GM18507 (cell line): ENCODE results near the gene AGBL2.
"Not testable (repeated sequence)": the region's sequence is repeated elsewhere in the genome, so short reads cannot be mapped to it uniquely, and the experiment has no call there.

Source experiments
- DNase-seq: peaks from one replicate; pipeline ENCODE4 v3.0.0; 2011; ENCODE audit warnings: low read depth; ENCODE audit not compliant: insufficient read length; ENCODE audit errors: extremely low spot score
- FAIRE-seq: peaks from 2 replicates; lab custom pipeline; 2011; peaks lifted over from hg19 to GRCh38; lab: Jason Lieb, UNC

Gene AGBL2

DNA sequence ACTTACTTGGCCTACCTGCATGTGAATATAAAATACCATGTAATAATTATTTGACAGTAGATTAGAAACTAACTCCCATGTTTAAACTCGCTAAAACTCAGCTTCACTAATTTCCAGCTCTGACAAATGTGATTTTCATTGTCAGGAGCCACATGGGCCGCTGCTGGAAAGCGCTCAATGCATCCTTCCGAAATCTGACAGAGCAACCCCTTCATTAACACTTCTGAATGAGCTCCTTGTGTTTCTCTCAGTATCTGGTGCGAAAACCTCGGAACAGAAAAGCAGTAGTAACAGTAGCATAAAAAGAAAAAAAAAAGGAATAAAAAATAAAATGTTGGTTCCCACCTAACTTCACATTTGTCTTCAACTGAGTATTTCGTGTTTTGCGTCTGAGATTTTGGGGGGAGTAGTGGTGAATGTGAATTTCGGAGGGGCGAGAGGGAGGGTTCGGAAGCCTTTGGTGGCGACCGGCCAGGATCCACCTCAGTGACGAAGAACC, 73.5 kb downstream of the AGBL2 start:
- FAIRE-seq: no peak
- DNase-seq: no peak

DNA sequence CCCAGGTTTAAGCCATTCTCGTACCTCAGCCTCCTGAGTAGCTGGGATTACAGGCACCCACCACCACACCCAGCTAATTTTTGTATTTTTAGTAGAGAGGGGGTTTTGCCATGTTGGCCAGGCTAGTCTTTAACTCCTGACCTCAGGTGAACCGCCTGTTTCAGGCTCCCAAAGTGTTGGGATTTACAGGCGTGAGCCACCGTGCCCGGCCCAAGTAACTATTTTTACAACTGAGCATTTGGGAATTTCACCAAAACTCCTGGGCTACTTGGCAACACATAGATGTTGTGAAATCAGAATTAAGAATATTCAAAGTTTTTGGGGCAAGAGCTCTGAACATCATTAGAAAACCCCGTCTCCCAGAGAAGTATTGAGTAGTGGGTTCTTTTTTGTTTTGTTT, 74.7 kb downstream of the AGBL2 start:
- FAIRE-seq, DNase-seq: not testable (repeated sequence)

DNA sequence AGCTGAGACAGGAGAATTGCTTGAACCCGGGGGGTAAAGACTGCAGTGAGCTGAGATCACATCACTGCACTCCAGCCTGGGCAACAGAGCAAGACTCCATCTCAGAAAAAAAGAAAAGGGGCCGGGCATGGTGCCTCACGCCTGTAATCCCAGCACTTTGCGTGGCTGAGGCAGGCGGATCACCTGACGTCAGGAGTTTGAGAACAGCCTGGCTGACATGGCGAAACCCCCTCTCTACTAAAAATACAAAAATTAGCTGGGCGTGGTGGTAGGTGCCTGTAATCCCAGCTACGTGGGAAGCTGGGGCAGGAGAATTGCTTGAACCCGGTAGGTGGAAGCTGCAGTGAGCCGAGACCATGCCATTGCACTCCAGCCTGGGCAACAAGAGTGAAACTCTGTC, 78.8 kb downstream of the AGBL2 start:
- not testable (repeated sequence) for FAIRE-seq, DNase-seq

DNA sequence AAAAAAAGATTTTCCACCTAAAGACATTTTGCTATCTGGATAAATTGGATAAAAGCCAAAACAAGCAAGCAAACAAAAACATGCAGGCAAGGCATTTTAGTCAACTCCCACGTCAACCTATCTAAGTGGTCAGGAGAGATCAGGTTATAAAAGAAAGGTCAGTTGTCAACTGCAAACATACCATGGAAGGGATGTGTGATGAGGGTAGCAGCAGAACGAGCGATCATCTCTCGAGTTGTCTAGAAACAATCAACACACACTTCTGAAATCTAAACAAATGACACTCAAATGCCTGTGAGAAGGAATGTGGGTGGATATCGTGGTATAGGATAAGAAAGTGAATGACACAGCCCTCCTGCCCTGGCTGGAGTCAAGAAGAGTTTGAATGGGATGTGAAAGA, 83.7 kb downstream of the AGBL2 start:
- DNase-seq (no peak), FAIRE-seq (no peak)

DNA sequence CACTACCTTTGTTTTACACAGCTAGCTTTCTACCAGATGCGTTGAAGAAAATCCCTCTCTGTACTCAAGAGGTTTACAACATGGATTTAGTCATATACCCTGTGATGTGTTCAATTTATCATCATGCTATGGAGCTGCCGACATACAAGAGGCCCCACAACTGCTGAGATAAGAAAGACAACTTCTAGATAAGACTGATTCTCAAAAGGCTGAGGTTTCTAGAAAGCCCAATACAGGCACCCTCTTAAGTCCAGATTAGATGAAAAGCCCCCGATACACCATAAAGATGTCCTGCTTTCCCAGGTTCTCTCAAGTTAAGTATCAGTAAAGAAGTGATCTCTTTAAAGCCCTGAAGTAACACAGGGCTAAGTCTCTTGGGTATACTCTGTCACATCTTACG, 87.1 kb downstream of the AGBL2 start:
- no peak for DNase-seq

DNA sequence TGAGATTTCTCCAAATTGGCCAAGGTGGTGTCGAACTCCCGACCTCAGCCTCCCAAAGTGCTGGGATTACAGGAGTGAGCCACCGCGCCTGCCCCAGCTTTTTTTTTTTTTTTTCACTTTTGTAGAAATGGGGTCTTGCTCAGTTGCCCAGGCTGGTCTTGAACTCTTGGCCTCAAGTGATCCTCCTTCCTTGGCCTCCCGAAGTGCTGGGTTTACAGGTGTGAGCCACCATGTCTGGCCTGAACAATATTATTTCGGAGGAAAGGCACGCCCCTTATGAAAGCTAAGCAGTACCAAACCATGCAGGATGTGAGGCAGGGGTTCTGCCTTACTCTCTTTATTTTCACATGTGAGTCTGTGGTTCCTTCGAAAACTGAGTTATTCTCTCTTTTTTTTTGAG, 88.9 kb downstream of the AGBL2 start:
- FAIRE-seq (no peak), DNase-seq (no peak)

More for the DNA sequence above, 87.1 kb downstream of the AGBL2 start:
- no peak for FAIRE-seq

DNA sequence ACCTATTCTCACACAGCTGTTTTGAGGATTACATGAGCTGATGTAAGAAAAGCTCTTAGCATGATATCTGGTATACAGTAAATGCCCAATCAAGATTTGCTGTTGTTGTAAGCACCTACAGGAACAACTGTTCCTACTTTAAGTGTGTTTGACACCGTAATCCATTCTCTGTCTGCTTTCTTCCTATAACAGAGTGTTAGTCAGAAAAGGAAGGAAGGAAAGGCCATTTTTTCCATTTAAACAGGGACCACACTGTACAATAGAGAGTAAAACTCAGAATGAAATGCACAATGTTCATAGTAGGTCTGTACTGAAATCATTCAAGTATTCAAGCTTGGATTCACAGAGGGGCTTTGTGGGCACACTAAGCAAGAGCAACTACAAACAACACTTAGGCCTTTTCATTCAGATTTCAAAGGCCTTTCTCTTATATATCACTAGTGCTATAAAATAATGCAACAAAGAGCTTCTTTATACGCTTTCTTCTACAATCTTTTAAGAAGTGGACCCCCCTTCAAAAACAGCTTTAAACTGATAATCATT, 94.3 kb downstream of the AGBL2 start:
- FAIRE-seq (no peak), DNase-seq (no peak)

DNA sequence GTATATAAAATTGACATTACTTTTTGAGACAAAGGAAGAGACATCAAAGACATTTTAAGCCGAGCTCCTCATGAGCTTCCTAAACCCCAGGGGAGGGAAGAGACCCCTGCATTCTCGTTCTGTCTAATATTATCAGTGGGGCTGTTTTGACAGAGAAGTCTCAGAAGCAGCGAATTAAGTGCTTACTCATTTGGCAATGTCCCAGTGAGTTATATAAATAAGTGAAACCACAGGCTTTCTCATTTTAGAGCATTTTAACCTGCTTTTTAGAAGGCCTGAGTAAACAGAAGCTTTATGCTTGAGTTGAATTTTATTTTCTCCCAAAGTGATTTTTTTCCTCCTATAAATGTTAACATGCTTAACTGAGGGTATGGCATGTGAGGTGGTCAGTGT, 97.8 kb downstream of the AGBL2 start:
- DNase-seq (no peak), FAIRE-seq (no peak)

DNA sequence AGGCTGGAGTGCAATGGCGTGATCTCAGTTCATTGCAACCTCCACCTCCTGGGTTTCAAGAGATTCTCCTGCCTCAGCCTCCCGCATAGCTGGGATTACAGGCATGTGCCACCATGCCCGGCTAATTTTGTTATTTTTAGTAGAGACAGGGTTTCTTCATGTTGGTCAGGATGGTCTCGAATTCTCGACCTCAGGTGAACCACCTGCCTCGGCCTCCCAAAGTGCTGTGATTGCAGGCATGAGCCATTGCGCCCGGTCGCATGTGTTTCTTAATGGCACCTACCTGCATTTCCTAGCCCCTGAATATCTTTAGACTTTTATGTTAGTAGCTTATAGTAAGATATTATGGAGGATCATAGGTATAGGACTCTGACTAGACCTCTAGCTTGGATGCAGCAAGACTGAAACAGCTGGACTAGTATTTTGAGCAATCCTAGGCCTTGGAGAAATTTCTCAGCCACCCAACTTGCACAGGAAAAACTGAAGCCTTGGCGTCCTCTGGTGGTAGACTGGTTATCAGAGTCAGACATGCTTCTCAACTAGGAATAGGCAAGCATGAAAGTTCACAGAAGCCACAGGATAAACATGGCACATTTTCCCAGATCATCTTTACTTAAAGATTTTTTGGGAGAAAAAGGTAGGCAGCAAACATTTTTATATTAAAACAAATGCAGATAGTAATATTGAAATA, 98.3 kb downstream of the AGBL2 start:
- FAIRE-seq: no peak
- no peak for DNase-seq

DNA sequence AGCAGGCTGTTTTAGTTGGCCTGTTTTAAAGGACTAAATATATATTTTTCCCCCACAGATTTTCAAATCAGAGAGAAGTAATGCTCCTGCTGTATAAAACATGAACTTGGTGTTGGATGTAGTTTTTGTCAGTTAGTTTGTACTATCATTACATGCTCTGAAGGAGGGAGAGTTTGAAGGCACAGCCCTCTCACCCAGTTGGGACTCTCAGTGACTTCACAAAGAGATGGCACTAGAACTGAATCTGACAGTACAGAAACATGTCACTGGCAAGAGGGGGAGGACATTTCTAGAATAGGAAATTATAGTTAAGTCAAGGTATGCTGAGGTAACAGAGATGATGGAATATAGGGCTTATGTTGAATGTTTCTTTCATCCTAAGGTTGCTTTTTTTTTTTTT, 99.9 kb downstream of the AGBL2 start:
- FAIRE-seq (no peak), DNase-seq (no peak)

DNA sequence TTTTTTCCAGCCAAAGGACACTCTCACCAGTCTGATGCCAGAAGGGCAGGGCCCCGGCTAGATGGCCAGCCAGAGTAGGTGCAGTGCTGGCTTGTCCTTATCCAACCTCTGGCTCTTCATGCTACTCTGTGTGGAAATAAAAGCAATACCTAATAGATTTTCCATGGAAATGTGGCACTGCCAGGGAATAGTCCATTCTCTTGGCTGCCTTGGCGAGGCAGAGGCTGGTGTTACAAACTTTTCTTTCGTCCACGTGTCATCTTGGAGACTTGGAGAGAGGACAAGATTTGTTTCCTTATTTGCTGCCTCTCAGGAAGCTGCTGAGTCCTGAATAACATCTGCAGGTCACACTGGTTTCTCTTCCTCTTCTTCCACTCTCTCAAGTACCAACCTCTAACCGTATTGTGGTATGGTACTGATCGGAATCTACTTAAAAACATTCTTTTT, 103.8 kb downstream of the AGBL2 start:
- DNase-seq (no peak), FAIRE-seq (peak; percentile 58)

DNA sequence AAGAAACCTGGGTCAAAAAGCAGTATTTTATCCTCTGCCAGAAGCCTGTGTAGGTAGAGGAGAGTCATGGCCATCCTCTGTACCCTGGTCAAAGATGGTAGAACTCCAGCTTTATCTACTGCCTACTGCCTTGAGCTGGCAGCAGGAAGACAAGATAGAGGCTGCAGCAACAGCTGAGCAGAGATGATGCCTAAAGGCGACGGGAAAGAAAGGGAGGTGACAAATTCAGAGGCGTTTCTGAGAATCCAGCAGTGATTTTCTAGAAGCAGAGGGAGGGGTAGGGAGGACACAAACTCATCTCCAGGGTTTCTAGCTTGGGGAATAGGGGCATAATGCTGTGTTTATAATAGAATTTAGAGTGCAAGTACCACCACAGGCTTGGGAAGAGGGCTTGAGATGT, 105.5 kb downstream of the AGBL2 start:
- no peak for DNase-seq
- FAIRE-seq: no peak
